Astrocyte of the cerebellum (primary cell): Measurements from ENCODE around the gene BMP4.

Source experiments
- DNase-seq: peaks from one replicate; pipeline ENCODE4 v3.0.0-alpha.2; 2011; ENCODE audit warnings: low read depth
- H3K4me3 ChIP-seq: 2 replicates; pipeline ENCODE4 v1.5.1; 2011; ENCODE audit warnings: mild to moderate bottlenecking, low read depth, low read length, moderate library complexity
- CTCF ChIP-seq: IDR thresholded peaks from 2 replicates; pipeline ENCODE4 v1.5.1; 2012; ENCODE audit warnings: low read length, low read depth, moderate library complexity, mild to moderate bottlenecking; ENCODE audit errors: missing control alignments
- in situ Hi-C: cut with HindIII; loops from 2 replicates; pipeline ENCODE4 v1.10.0; 2017; ENCODE audit warnings: low sequenced_read_pairs

The BMP4 gene

DNA sequence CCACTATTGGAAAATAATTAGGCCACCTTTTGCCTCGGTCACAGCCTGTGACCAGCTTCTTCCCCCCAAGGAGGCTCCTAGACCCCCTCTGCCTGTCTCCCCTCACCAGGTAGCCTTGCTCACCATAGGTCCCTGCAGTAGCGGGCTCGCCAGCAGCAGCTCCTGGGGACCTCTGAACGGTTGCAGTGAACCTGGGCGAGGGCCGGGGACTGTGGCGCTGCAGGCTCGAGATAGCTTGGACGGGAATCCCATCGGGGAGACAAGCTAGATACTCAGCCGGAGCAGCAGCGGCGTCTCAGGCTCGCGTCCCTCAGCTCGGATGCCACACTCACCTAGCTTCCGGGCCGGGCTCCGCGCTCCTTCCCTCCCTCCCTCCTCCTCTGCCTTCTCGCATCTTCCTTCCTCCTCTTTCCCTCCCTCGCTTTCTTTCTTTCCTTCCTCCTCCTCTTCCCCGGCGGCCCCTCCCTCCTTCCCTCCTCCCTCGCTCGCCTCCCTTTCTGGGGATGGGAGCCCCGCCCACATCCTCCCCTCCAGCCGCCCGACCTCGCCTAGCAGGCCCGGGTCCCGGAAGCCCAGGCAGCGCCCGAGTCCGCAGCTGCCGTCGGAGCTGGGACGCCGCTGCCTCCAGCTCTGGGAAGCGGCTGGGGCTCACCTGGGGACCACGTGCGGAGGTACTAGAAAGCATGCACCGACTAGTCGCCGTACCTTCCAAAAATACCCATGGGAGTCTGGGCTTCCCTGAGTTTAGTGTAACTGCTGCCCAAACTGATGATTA is at the start of gene BMP4:
TSS of gene BMP4 (minus strand) at position 399 of the 775 bp plus-strand sequence. CDS start 4,603 bp downstream, outside the sequence.
- in situ Hi-C loops: no loop called here

GRCh38 chr14:54003064-54003463 is 46.4 kb upstream of the BMP4 start:
- no peak for TF ChIP-seq CTCF

More for the DNA sequence above, at the start of gene BMP4:
- DNase-seq: peak; percentile 36
- H3K4me3 ChIP-seq: peak within 1 kb of the TSS; percentile 82
- TF ChIP-seq CTCF: peak; percentile 19

DNA sequence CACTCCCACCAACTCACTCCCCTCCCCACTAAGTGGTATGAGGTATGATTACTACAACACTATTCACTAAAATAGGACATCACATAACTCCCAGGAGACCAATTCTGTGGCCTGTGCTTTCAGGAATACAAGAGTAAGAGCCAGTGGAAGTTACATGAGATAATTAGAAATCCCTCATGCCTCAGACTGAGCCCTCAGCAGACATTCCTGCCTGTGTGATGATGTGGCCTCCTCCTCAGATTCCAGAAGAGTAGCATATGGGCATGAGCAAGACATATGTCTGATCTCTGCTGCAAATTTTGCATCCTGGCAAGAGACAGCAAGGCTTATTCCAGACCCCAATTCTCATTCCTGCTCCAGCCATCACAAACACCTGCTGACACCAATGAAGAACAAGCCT is 46.0 kb upstream of the BMP4 start:
- H3K4me3 ChIP-seq: no peak overlapping the region
- no peak for DNase-seq
- TF ChIP-seq CTCF: no peak
- in situ Hi-C loops: no loop called here

More at GRCh38 chr14:54003064-54003463, 46.4 kb upstream of the BMP4 start:
- in situ Hi-C loops: no loop called here
- H3K4me3 ChIP-seq: no peak overlapping the region
- DNase-seq: no peak

- TF ChIP-seq CTCF: no peak
- in situ Hi-C loops: no loop called here
- no peak for DNase-seq
- H3K4me3 ChIP-seq: no peak overlapping the region
These were observed 44.7 kb upstream of the BMP4 start for GRCh38 chr14:54001189-54001878.

- no peak for TF ChIP-seq CTCF
- DNase-seq: no peak
- no peak overlapping the region for H3K4me3 ChIP-seq
- in situ Hi-C loops: no loop called here
These were observed 43.8 kb upstream of the BMP4 start for GRCh38 chr14:54000341-54000811.

- DNase-seq: peak; percentile 84
- TF ChIP-seq CTCF: no peak
- in situ Hi-C loops: no loop called here
These were observed 42.5 kb upstream of the BMP4 start for GRCh38 chr14:53999061-53999488.

More at GRCh38 chr14:53999061-53999488, 42.5 kb upstream of the BMP4 start:
- no peak overlapping the region for H3K4me3 ChIP-seq
